Memory B cell (primary cell): ENCODE measurements around the gene MMS22L.

Experiments
- ATAC-seq: fragments of 150-1000 bp; cut with Tn5 transposase; 2 replicates; pipeline ENCODE4 v1.10.0; 2021; ENCODE audit warnings: low read depth, mild to moderate bottlenecking, moderate library complexity
- DNase-seq, 2 donors: peaks; one replicate each; pipeline ENCODE4 v3.0.0; 2022; ENCODE audit warnings: low spot score in 2 of 2
- H3K27ac Mint-ChIP-seq: one replicate; pipeline ENCODE4 v1.8.0; 2022; ENCODE audit warnings: mild to moderate bottlenecking, moderate library complexity, mixed read lengths
- H3K27me3 Mint-ChIP-seq: one replicate; pipeline ENCODE4 v1.8.0; 2022; ENCODE audit warnings: mixed read lengths
- H3K36me3 Mint-ChIP-seq: one replicate; pipeline ENCODE4 v1.8.0; 2022; ENCODE audit warnings: mild to moderate bottlenecking, mixed read lengths
- H3K4me1 Mint-ChIP-seq: one replicate; pipeline ENCODE4 v1.8.0; 2022; ENCODE audit warnings: mixed read lengths
- H3K4me3 Mint-ChIP-seq: one replicate; pipeline ENCODE4 v1.8.0; 2022; ENCODE audit warnings: mild to moderate bottlenecking, moderate library complexity, mixed read lengths
- H3K9me3 Mint-ChIP-seq: one replicate; pipeline ENCODE4 v1.8.0; 2022; ENCODE audit warnings: mixed read lengths

MMS22L gene

DNA sequence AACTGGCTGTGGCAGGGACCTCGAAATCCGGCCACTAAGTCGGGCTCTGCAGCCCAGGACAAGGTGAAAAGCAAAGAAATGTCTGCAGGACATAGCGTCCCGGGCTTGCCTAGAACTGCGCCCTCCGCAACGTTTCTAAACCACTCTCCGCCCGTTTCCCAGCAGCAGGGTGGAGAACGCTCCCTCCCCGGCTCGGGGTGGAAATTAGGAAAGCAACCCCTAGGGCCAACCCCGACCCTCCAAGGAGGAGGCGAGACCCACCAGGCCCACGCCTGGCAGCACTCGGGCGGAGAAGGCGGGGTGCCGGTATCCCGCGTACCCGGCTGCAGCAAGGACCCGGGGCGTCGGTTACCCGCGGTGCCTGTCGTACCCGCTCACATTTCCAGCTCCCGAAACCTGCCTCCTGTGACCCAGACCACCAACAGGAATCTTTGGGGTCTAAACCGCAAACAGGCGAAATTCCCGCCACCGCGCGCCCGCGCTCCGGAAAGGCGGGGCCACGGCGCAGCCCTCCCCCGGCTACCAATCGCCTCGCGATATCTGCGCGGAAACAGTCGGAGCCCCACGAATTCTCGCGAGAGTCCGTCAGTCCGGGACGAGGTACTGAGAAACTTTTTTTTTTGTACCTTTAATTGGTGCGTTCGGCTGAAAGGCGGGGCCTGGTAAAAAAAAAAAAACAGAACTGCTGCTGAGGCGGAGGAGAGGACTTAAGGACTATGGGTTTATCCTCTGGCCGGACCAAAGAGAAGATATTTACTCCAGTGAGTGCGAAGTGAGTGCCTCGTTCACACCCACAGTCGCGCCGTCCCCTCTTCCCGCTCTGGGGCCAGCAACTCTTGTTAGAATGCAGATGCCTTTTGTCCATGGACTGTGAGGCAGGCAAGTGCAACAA, at the start of gene MMS22L:
Gene MMS22L, minus strand, starts transcription at position 491 of the 892 bp plus-strand sequence. CDS start 739 bp downstream, outside the sequence.
- DNase-seq = peak; percentile 88 to 93

GRCh38 chr6:97322811-97323210, 39.8 kb upstream of the MMS22L start:
- ATAC-seq = no peak
- Mint-ChIP-seq H3K36me3 (peaks cover 2% of the 10 kb centered on the region), H3K27me3 (peaks cover 2% of the 10 kb centered on the region), H3K4me3 (no peak overlapping the region), H3K4me1 (no peaks in the 10 kb centered on the region), H3K27ac (no peak overlapping the region), H3K9me3 (peaks cover 4% of the 10 kb centered on the region)
- no peak for DNase-seq

More for the DNA sequence above, at the start of gene MMS22L:
- H3K4me1 Mint-ChIP-seq = peaks cover 5% of the 10 kb centered on the region
- peak within 1 kb of the TSS; percentile 87 for H3K27ac Mint-ChIP-seq
- peak within 1 kb of the TSS; percentile 96 for H3K4me3 Mint-ChIP-seq
- H3K27me3 Mint-ChIP-seq = no peaks in the 10 kb centered on the region
- H3K36me3 Mint-ChIP-seq = peaks cover 2% of the 10 kb centered on the region
- no peaks in the 10 kb centered on the region for H3K9me3 Mint-ChIP-seq
- peak; percentile 95 for ATAC-seq

DNA sequence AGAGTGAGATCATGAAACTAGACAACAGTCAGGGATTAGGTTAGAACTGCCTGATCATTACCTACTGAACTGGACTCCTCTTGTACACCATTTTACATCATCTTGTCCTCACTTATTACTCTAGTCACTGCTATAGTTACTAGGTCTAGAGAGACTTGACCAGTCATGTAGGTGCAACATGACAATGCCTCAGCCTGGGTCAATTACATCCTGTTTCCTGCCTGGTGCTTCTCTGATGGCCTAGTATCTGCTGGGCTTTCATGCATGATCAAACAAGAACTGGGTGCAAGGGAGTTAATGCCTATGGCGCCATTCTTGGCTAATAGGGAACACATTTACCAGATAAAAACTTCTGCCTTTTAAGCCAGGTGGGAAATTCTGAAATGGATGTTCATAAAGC, 39.2 kb upstream of the MMS22L start:
- H3K27ac Mint-ChIP-seq = no peak overlapping the region
- H3K4me1 Mint-ChIP-seq = no peaks in the 10 kb centered on the region
- DNase-seq (no peak), ATAC-seq (no peak)
- no peaks in the 10 kb centered on the region for H3K36me3 Mint-ChIP-seq
- H3K4me3 Mint-ChIP-seq = no peak overlapping the region
- peaks cover under 1% of the 10 kb centered on the region for H3K9me3 Mint-ChIP-seq
- H3K27me3 Mint-ChIP-seq = peaks cover 2% of the 10 kb centered on the region

DNA sequence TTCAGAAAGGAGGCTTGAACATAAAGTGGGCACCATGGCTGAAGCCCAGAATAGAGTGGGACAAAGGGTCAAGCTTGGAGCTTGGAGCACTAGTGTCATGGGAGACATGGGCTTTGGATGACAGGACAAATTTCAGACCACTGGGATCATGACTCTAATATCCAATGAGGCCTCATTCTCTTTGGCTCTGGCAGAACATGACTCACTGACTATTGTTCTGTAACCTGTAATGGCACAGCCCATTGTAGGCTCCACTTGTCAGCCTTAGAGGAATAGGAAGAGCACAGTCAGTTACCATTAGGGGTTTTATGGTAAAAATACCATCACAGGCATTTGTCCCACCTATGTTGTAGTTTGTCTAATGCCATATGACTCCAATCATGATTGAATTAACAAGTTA, 34.0 kb upstream of the MMS22L start:
- H3K9me3 Mint-ChIP-seq = no peaks in the 10 kb centered on the region
- no peaks in the 10 kb centered on the region for H3K4me1 Mint-ChIP-seq
- no peaks in the 10 kb centered on the region for H3K36me3 Mint-ChIP-seq
- no peak overlapping the region for H3K27ac Mint-ChIP-seq
- H3K27me3 Mint-ChIP-seq = peaks cover 4% of the 10 kb centered on the region
- H3K4me3 Mint-ChIP-seq = no peak overlapping the region
- ATAC-seq (no peak), DNase-seq (no peak)

DNA sequence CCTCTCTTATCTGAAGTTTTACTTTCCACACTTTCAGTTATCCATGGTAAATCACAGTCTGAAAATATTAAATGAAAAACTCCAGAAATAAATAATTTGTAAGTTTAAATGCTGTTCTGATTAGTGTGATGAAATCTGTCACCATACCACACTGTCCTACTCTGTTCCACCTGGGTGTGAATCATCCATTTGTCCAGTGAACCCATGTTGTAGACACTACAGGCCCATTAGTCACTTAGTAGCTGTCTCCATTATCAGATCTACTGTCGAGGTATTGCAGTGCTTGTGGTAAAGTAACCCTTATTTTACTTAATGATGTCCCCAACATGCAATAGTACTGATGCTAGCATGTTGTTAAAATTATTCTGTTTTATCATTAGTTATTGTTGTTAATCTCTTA, 29.2 kb upstream of the MMS22L start:
- no peaks in the 10 kb centered on the region for H3K4me1 Mint-ChIP-seq
- peaks cover 4% of the 10 kb centered on the region for H3K27me3 Mint-ChIP-seq
- H3K4me3 Mint-ChIP-seq = no peak overlapping the region
- no peak overlapping the region for H3K27ac Mint-ChIP-seq
- H3K36me3 Mint-ChIP-seq = no peaks in the 10 kb centered on the region
- ATAC-seq = no peak
- DNase-seq = no peak
- H3K9me3 Mint-ChIP-seq = no peaks in the 10 kb centered on the region

DNA sequence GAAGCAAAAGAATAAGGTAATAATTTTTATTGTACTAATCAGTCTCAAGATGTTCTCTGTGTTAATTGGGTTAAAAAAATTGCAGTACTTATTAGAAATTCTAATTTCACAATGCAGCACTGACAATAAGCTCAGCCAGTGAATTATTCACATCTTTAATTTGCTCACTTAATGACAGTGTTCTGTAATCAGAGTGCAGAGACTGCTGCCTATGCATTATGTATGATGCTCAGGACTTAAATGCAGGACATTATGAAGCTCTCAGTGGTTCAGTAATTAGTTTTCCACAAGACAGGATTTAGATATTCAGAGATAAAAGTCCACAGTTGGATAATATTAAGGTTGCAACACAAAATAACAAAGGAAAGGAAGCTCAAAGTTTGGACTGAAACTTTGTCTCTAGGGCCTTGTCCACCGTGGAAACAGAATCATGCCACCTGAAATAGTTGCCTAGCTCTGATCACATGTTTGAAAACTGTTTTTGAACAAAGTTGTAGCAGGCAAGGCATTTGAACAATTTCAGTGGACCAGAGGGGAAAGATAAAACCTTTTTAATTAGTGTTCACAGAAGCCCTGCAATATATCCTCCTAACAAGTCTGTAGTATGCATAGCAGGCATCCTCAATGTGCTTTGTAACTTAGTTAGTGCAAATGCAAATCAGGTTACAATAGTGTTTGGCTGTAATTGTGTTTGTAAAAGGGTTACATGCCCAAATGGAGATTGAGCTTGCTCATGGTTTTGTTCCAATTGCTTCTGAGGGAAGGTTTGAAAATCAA, 23.7 kb upstream of the MMS22L start:
- DNase-seq (no peak), ATAC-seq (no peak)
- Mint-ChIP-seq H3K27ac (no peak overlapping the region), H3K4me1 (no peaks in the 10 kb centered on the region), H3K36me3 (no peaks in the 10 kb centered on the region), H3K4me3 (no peak overlapping the region), H3K9me3 (no peaks in the 10 kb centered on the region), H3K27me3 (peaks cover 6% of the 10 kb centered on the region)

GRCh38 chr6:97305414-97306066, 22.5 kb upstream of the MMS22L start:
- no peak overlapping the region for H3K27ac Mint-ChIP-seq
- H3K4me1 Mint-ChIP-seq = no peaks in the 10 kb centered on the region
- H3K27me3 Mint-ChIP-seq = peaks cover 6% of the 10 kb centered on the region
- DNase-seq (no peak), ATAC-seq (no peak)
- H3K4me3 Mint-ChIP-seq = no peak overlapping the region
- H3K36me3 Mint-ChIP-seq = no peaks in the 10 kb centered on the region
- no peaks in the 10 kb centered on the region for H3K9me3 Mint-ChIP-seq

DNA sequence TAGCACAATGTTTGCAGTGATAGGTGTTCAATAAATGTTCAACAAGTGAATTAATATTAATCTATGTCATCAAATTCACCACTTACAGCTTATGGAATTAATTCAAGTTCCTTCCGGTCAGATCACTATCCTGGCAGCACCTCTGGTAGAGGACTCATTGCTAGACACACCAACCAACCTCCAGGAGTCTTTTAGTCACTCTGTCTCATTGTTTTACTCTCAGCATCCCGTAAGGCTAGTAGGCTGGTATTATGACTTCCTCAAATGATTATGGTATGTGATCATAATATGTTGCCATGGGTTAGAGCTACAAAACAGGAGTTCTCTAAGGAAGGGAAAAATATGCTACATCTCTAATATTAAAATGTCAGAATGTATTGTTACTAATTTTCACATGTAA, 21.7 kb upstream of the MMS22L start:
- Mint-ChIP-seq H3K4me1 (no peaks in the 10 kb centered on the region), H3K9me3 (no peaks in the 10 kb centered on the region), H3K27ac (no peak overlapping the region), H3K36me3 (no peaks in the 10 kb centered on the region), H3K4me3 (no peak overlapping the region), H3K27me3 (peaks cover 6% of the 10 kb centered on the region)
- DNase-seq = no peak
- ATAC-seq = no peak

GRCh38 chr6:97294451-97294850, 11.4 kb upstream of the MMS22L start:
- ATAC-seq = no peak
- H3K9me3 Mint-ChIP-seq = peaks cover 6% of the 10 kb centered on the region
- H3K27ac Mint-ChIP-seq = no peak overlapping the region
- peaks cover 18% of the 10 kb centered on the region for H3K27me3 Mint-ChIP-seq
- H3K4me1 Mint-ChIP-seq = no peaks in the 10 kb centered on the region
- peaks cover 3% of the 10 kb centered on the region for H3K36me3 Mint-ChIP-seq
- DNase-seq = no peak
- H3K4me3 Mint-ChIP-seq = peak overlapping the region; percentile 16

DNA sequence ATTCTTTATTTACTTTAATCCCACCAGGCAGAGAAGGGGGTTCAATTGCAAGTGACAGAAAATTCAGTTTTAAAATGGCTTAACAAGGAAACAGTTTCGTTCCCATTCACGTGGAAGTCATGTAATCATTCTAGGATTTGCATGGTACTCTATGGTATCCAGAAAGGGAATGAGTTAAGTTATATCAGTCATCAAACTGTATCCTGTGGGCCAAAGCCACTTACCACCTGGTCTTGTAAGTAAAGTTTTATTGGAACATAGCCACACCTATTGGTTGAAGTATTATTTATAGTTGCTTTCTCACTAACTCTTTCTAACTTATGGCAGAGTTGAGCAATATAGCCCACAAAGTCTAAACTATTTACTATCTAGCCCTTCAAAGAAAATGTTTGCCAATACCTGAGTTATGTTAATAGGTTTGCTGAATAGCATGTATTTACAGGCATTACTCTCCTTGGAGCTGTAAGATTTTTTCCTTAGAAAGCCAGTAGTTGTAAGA, 10.2 kb upstream of the MMS22L start:
- ATAC-seq (no peak), DNase-seq (no peak)
- Mint-ChIP-seq H3K27ac (no peak overlapping the region), H3K36me3 (peaks cover 3% of the 10 kb centered on the region), H3K27me3 (peaks cover 13% of the 10 kb centered on the region), H3K4me3 (no peak overlapping the region), H3K9me3 (peaks cover 6% of the 10 kb centered on the region), H3K4me1 (no peaks in the 10 kb centered on the region)

GRCh38 chr6:97292671-97293070, 9.7 kb upstream of the MMS22L start:
- H3K36me3 Mint-ChIP-seq = peaks cover 3% of the 10 kb centered on the region
- no peak overlapping the region for H3K4me3 Mint-ChIP-seq
- H3K27ac Mint-ChIP-seq = no peak overlapping the region
- no peak for ATAC-seq
- no peaks in the 10 kb centered on the region for H3K4me1 Mint-ChIP-seq
- peaks cover 12% of the 10 kb centered on the region for H3K27me3 Mint-ChIP-seq
- H3K9me3 Mint-ChIP-seq = peaks cover 5% of the 10 kb centered on the region
- no peak for DNase-seq

DNA sequence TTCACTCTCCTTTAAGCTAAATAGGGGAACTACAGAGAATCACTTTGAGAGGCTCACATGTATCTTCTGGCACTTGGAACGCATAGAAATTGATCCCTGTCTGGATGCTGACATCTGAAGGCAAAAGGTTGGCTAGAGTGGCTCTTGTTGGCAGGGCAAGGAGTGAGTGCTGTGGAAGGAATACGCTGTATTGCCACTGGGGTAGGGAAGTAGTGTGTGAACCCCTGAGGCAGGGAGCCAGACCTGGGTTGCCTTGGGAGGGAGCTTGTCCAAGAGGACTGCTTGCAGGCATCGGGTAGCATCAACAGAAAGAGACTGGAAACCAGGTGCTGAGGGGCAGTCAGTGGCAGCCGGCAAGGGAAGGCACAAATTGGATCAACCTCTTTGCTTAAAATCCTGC, 8.9 kb upstream of the MMS22L start:
- Mint-ChIP-seq H3K27ac (no peak overlapping the region), H3K36me3 (peaks cover 3% of the 10 kb centered on the region), H3K4me3 (no peak overlapping the region), H3K4me1 (no peaks in the 10 kb centered on the region), H3K9me3 (peaks cover 1% of the 10 kb centered on the region), H3K27me3 (peaks cover 10% of the 10 kb centered on the region)
- ATAC-seq = no peak
- no peak for DNase-seq

DNA sequence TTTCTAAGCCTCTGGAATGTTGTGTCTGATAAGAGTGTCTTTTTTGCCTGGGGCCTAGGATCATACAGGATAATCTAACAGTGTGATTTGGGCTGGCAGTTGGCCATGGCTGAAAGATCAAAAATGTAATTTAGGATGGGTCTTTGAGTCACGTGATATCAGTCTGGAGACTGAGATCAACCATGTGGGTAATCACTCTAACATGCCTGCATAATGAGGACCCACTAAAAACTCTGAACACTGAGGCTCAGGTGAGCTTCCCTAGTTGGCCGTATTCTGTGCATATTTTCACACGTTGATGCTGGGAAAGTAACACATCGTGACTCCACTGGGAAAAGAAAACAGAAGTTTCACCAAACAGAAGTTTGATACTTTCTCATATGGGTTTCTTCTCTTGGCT, 6.3 kb upstream of the MMS22L start:
- Mint-ChIP-seq H3K27ac (no peak overlapping the region), H3K9me3 (no peaks in the 10 kb centered on the region)
- no peak for ATAC-seq

DNA sequence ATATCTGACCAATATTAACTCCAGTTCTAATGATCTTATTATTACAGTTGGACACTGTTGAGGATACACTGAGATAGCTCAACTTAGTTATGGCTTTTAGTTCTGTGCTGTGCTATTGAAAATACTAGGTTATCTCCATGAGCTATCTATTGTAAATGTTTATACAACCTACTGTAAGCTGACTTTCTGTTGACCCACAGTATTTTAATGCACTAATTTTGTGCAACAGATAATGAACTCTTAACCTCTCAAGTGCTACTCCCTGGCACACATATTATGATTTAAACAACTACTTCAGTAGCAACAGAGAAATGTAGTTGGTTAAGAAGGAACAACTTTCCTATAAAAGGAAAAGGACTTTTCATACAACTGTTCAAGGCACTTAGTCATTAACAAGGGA, 5.2 kb upstream of the MMS22L start:
- DNase-seq (no peak), ATAC-seq (no peak)
- no peaks in the 10 kb centered on the region for H3K9me3 Mint-ChIP-seq
- H3K4me1 Mint-ChIP-seq = no peaks in the 10 kb centered on the region
- H3K27ac Mint-ChIP-seq = no peak overlapping the region
- peaks cover 2% of the 10 kb centered on the region for H3K27me3 Mint-ChIP-seq
- H3K36me3 Mint-ChIP-seq = no peaks in the 10 kb centered on the region
- H3K4me3 Mint-ChIP-seq = no peak overlapping the region

More for the DNA sequence above, 6.3 kb upstream of the MMS22L start:
- H3K36me3 Mint-ChIP-seq = peaks cover under 1% of the 10 kb centered on the region
- no peak for DNase-seq
- H3K4me1 Mint-ChIP-seq = no peaks in the 10 kb centered on the region
- no peak overlapping the region for H3K4me3 Mint-ChIP-seq
- peaks cover 7% of the 10 kb centered on the region for H3K27me3 Mint-ChIP-seq
